HG03025 (cell line): ENCODE results near the gene GTPBP1.

Source experiments
- ATAC-seq: cut with Tn5 transposase; IDR thresholded peaks from one replicate; pipeline ENCODE4 v1.9.1; 2021; ENCODE audit warnings: mild to moderate bottlenecking, moderate library complexity; ENCODE audit not compliant: unreplicated experiment, low FRiP score

The GTPBP1 gene

GRCh38 chr22:38756711-38757463 is 51.1 kb downstream of the GTPBP1 start:
- no peak for ATAC-seq

GRCh38 chr22:38757464-38757757 is 51.7 kb downstream of the GTPBP1 start:
- no peak for ATAC-seq

- ATAC-seq, result no peak
Measured at GRCh38 chr22:38758276-38758945, 52.7 kb downstream of the GTPBP1 start.

- no peak for ATAC-seq
Measured at GRCh38 chr22:38759005-38759404, 53.3 kb downstream of the GTPBP1 start.

GRCh38 chr22:38760477-38761201 is 54.9 kb downstream of the GTPBP1 start:
- no peak for ATAC-seq

GRCh38 chr22:38761202-38762162 is 55.7 kb downstream of the GTPBP1 start:
- ATAC-seq, result no peak

- no peak for ATAC-seq
Measured at GRCh38 chr22:38762551-38762983, 56.8 kb downstream of the GTPBP1 start.

- no peak for ATAC-seq
Measured at GRCh38 chr22:38766076-38766777, 60.5 kb downstream of the GTPBP1 start.

GRCh38 chr22:38767313-38767712 is 61.6 kb downstream of the GTPBP1 start:
- no peak for ATAC-seq

- ATAC-seq, result no peak
Measured at GRCh38 chr22:38768036-38768435, 62.3 kb downstream of the GTPBP1 start.

GRCh38 chr22:38770257-38770949 is 64.7 kb downstream of the GTPBP1 start:
- no peak for ATAC-seq

GRCh38 chr22:38772623-38772873 is 66.8 kb downstream of the GTPBP1 start:
- ATAC-seq, result no peak

- ATAC-seq, result no peak
Measured at GRCh38 chr22:38773363-38773946, 67.7 kb downstream of the GTPBP1 start.

GRCh38 chr22:38774496-38775166 is 68.9 kb downstream of the GTPBP1 start:
- ATAC-seq, result no peak

- no peak for ATAC-seq
Measured at GRCh38 chr22:38775656-38776055, 69.9 kb downstream of the GTPBP1 start.

- ATAC-seq, result no peak
Measured at GRCh38 chr22:38776086-38776485, 70.3 kb downstream of the GTPBP1 start.

GRCh38 chr22:38777087-38777671 is 71.4 kb downstream of the GTPBP1 start:
- no peak for ATAC-seq

- ATAC-seq, result no peak
Measured at GRCh38 chr22:38781033-38781432, 75.3 kb downstream of the GTPBP1 start.
